Glutamatergic neuron (in vitro differentiated cells): Measurements from ENCODE around the gene ABCC9. TPM values are rescaled to one million over a fixed set of nuclear protein-coding genes. Genes with fewer than 3 reads are reported as not detected.

ENCODE experiments used
- DNase-seq: peaks from one replicate; pipeline ENCODE4 v3.0.0; 2022
- H3K27ac Mint-ChIP-seq: one replicate; pipeline ENCODE4 v1.8.0; 2020; ENCODE audit warnings: mild to moderate bottlenecking, mixed read lengths, inconsistent platforms; ENCODE audit not compliant: unreplicated experiment
- H3K27me3 Mint-ChIP-seq: one replicate; pipeline ENCODE4 v1.8.0; 2020; ENCODE audit warnings: mild to moderate bottlenecking, moderate library complexity, mixed read lengths, inconsistent platforms; ENCODE audit not compliant: unreplicated experiment
- H3K36me3 Mint-ChIP-seq: one replicate; pipeline ENCODE4 v1.8.0; 2020; ENCODE audit warnings: mild to moderate bottlenecking, mixed read lengths, inconsistent platforms; ENCODE audit not compliant: unreplicated experiment
- H3K4me1 Mint-ChIP-seq: one replicate; pipeline ENCODE4 v1.8.0; 2020; ENCODE audit warnings: mild to moderate bottlenecking, low read depth, mixed read lengths, inconsistent platforms; ENCODE audit not compliant: unreplicated experiment
- H3K4me3 Mint-ChIP-seq: one replicate; pipeline ENCODE4 v1.8.0; 2020; ENCODE audit warnings: mild to moderate bottlenecking, mixed read lengths, inconsistent platforms; ENCODE audit not compliant: unreplicated experiment
- H3K9me3 Mint-ChIP-seq: one replicate; pipeline ENCODE4 v1.8.0; 2020; ENCODE audit warnings: mild to moderate bottlenecking, moderate library complexity, mixed read lengths, inconsistent platforms; ENCODE audit not compliant: unreplicated experiment
- total RNA-seq: library from RNA; stranded (reverse); fragmentation: NEBNext Ultra II Directional; extraction: Animal tissue kit (Norgen Biotek cat#: 25700); gene quantifications from one replicate; pipeline ENCODE4 v1.2.1, GENCODE V29; 2021; ENCODE audit not compliant: unreplicated experiment
- TF ChIP-seq, protein P1 (sequence below): fragments of 200-600 bp; sonication (generic); IDR thresholded peaks from one replicate; pipeline ENCODE4 v1.5.0; 2021; ENCODE audit not compliant: partially characterized antibody, unreplicated experiment

The ABCC9 gene
- total RNA-seq, 1 donor from 2014 or later, result 17.7 TPM

DNA sequence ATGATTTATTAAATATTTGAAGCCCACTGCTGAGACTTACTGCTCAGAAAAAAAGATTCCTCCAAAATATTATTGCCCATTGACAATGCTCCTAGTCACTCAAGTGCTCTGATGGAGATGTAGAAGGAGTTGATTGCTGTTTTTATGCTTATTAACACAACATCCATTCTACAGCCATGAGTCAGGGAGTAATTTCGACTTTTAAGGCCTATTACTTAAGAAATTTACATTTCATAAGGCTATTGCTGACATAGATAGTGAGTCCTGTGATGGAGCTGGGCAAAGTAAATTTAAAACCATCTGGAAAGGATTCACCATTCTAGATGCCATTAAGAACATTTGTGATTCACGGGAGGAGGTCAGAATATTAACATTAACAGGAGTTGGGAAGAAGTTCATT is 171.9 kb downstream of the ABCC9 start:
- TF ChIP-seq, protein P1, sequence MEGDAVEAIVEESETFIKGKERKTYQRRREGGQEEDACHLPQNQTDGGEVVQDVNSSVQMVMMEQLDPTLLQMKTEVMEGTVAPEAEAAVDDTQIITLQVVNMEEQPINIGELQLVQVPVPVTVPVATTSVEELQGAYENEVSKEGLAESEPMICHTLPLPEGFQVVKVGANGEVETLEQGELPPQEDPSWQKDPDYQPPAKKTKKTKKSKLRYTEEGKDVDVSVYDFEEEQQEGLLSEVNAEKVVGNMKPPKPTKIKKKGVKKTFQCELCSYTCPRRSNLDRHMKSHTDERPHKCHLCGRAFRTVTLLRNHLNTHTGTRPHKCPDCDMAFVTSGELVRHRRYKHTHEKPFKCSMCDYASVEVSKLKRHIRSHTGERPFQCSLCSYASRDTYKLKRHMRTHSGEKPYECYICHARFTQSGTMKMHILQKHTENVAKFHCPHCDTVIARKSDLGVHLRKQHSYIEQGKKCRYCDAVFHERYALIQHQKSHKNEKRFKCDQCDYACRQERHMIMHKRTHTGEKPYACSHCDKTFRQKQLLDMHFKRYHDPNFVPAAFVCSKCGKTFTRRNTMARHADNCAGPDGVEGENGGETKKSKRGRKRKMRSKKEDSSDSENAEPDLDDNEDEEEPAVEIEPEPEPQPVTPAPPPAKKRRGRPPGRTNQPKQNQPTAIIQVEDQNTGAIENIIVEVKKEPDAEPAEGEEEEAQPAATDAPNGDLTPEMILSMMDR, result no peak
- H3K27ac Mint-ChIP-seq, result no peak overlapping the region
- no peaks in the 10 kb centered on the region for H3K27me3 Mint-ChIP-seq
- H3K4me3 Mint-ChIP-seq, result no peak overlapping the region
- peaks cover 4% of the 10 kb centered on the region for H3K4me1 Mint-ChIP-seq
- no peak for DNase-seq
- no peaks in the 10 kb centered on the region for H3K9me3 Mint-ChIP-seq
- no peaks in the 10 kb centered on the region for H3K36me3 Mint-ChIP-seq

DNA sequence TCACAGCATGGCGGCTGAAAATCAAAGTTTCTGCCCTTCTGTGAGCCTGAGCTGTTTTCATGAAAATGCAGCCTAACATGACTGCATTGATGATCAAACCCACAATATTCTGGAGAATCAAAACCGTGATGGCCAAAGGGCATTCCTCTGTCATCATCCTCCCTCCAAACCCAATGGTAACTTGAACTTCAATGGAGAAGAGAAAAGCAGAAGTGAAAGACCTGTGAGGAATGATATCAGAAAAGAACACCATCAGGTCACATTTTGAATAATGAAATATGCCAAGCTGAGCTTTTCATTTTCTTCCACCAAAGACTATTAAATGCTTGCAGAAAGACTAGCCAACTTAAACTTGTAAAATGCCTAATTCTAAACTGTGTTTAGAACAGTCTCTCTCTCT is 174.8 kb downstream of the ABCC9 start:
- no peak for DNase-seq
- Mint-ChIP-seq H3K4me1 (no peaks in the 10 kb centered on the region), H3K4me3 (no peak overlapping the region), H3K36me3 (no peaks in the 10 kb centered on the region), H3K27me3 (peaks cover 3% of the 10 kb centered on the region), H3K27ac (no peak overlapping the region), H3K9me3 (no peaks in the 10 kb centered on the region)
- TF ChIP-seq, protein P1, result no peak

DNA sequence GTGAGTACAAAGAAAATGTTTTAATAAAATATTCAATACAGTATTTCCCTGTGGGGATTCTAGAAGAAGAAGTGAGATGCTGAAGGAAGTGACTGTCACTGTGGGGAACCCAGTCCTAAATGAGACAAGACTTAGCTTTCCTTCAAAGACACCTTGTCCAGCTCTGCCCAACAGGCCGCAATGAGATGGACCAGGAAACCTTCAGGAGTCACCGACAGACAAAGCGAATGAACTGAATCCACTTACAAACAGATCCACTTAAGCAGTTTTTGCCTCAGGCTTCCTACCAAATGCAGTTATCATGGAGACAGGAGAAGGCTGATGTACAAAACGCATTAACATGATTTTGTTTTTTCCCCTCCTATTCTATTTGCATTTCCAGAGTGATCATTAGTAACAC is 176.3 kb downstream of the ABCC9 start:
- peaks cover 3% of the 10 kb centered on the region for H3K27me3 Mint-ChIP-seq
- no peaks in the 10 kb centered on the region for H3K4me1 Mint-ChIP-seq
- TF ChIP-seq, protein P1, result no peak
- H3K4me3 Mint-ChIP-seq, result no peak overlapping the region
- H3K27ac Mint-ChIP-seq, result no peak overlapping the region
- no peaks in the 10 kb centered on the region for H3K36me3 Mint-ChIP-seq
- H3K9me3 Mint-ChIP-seq, result no peaks in the 10 kb centered on the region
- DNase-seq, result no peak

DNA sequence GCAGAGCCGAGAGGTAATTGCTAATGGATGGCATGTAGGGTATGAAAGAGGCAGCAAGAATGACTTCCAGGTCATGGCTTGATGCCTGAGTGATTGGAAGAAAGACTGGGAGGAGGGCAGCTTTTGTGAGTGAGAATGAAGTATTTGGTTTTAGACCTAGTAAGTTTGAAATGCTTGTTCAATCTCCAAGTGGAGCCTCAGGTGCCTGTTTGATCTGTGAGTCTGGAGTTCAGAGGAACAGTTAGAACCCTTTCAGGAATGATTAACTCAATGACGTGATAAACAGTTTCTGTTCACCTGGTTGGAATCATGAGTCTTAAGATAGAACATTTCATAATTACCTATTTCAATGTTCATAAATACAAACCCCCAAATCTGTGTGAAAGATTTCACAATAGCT is 177.2 kb downstream of the ABCC9 start:
- H3K36me3 Mint-ChIP-seq, result no peaks in the 10 kb centered on the region
- H3K27ac Mint-ChIP-seq, result no peak overlapping the region
- no peak overlapping the region for H3K4me3 Mint-ChIP-seq
- no peaks in the 10 kb centered on the region for H3K9me3 Mint-ChIP-seq
- H3K4me1 Mint-ChIP-seq, result no peaks in the 10 kb centered on the region
- no peak for DNase-seq
- TF ChIP-seq, protein P1, result no peak
- H3K27me3 Mint-ChIP-seq, result peaks cover 3% of the 10 kb centered on the region

DNA sequence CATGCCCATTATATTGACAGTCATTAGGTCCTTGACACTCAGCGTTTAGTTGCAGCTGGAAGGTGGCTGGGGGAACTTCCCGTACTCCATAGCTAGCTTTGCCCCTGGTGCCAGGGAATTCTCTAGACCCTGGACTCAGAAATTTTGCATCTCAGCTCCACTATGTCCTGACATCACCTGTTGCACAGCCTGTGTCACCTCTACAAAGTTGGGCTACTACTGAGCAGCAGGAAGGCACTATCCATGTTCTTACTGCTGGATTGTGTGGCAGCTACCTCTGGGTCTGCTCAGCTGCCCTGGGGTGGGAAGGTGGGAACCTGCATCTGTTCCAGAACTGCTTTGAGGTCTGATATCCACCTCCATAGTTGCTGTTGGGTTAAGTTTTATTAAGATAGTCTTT is 177.7 kb downstream of the ABCC9 start:
- H3K36me3 Mint-ChIP-seq, result no peaks in the 10 kb centered on the region

More for the DNA sequence above, 177.7 kb downstream of the ABCC9 start:
- Mint-ChIP-seq H3K4me3 (no peak overlapping the region), H3K27ac (no peak overlapping the region), H3K27me3 (peaks cover 3% of the 10 kb centered on the region), H3K9me3 (no peaks in the 10 kb centered on the region), H3K4me1 (no peaks in the 10 kb centered on the region)
- TF ChIP-seq, protein P1, result no peak
- no peak for DNase-seq
